Panc1 (cell line): Measurements from ENCODE around the gene SCAMP4.

Experiments
- CTCF ChIP-seq: fragments of 450-650 bp; IDR thresholded peaks from 2 replicates; pipeline ENCODE4 v1.5.1; 2017; ENCODE audit warnings: mild to moderate bottlenecking
- POLR2AphosphoS5 ChIP-seq: IDR thresholded peaks from 2 replicates; pipeline ENCODE4 v1.6.1; 2012; ENCODE audit warnings: mild to moderate bottlenecking, low read depth, low read length, moderate library complexity
- REST ChIP-seq, 2 experiments: IDR thresholded peaks; 2 replicates each; pipeline ENCODE4 v1.6.1; 2011 to 2012; ENCODE audit warnings: low read depth in 2 of 2, control low read depth in 1 of 2, low read length in 1 of 2, mild to moderate bottlenecking in 1 of 2, moderate library complexity in 1 of 2; ENCODE audit not compliant: insufficient read depth in 1 of 2
- SIN3A ChIP-seq: IDR thresholded peaks from 2 replicates; pipeline ENCODE4 v1.6.1; 2012; ENCODE audit warnings: low read depth, mild to moderate bottlenecking, low read length, moderate library complexity, borderline replicate concordance; ENCODE audit not compliant: insufficient read depth
- TCF7L2 ChIP-seq: IDR thresholded peaks from 2 replicates; pipeline ENCODE4 v1.6.1; 2011; ENCODE audit warnings: mild to moderate bottlenecking, low read depth, low read length, inconsistent platforms

- TF ChIP-seq CTCF (no peak), POLR2AphosphoS5 (no peak), SIN3A (no peak), REST (IDR thresholded peaks at IDR 0.05; ENCODE audit: insufficient read depth in 1 of 2, low read depth in 2 of 2, low read length in 1 of 2) (no peak), TCF7L2 (no peak)
Observed at GRCh38 chr19:1855828-1856255, 49.4 kb upstream of the SCAMP4 start.
